Measurements from ENCODE around the gene NEURL1B. TPM values are rescaled to one million over a fixed set of nuclear protein-coding genes. Genes with fewer than 3 reads are reported as not detected.

The NEURL1B gene
- polyA plus RNA-seq, 2 of the 4 experiments (the other 2 are of a cell fraction): 0.89 to 2.1 TPM

- 77% methylated on average over 14 of the region's 14 CpGs for WGBS (ENCODE audit: missing lambda C conversion rate)
- H3K4me3 ChIP-seq: no peak overlapping the region
- DNase-seq (ENCODE audit: low read depth in 1 of 2, low spot score in 1 of 2): no peak
- ATAC-seq: no peak
- no peak for FAIRE-seq
- peaks cover 27% of the 10 kb centered on the region; the same call in 1 of the 3 replicates for H3K9me3 ChIP-seq
- no peaks in the 10 kb centered on the region for H3K4me1 ChIP-seq
- H3K4me2 ChIP-seq: no peak overlapping the region
- TF ChIP-seq NPAS2 (CRISPR knock-in tag; IDR thresholded peaks at IDR 0.05; ENCODE audit: borderline replicate concordance) (no peak), POLR2AphosphoS2 (conservative IDR thresholded peaks at IDR 0.05; ENCODE audit: low read length) (no peak), ZC3H11A (IDR thresholded peaks at IDR 0.05) (no peak)
- ChIA-PET POLR2A (no interaction called here), CTCF (no interaction called here)
- no peak overlapping the region for H3K27ac ChIP-seq
Measured at GRCh38 chr5:172602783-172603231, 38.3 kb upstream of the NEURL1B start.

GRCh38 chr5:172603251-172603806 lies 37.7 kb upstream of the NEURL1B start:
- Histone ChIP-seq H3K4me1 (no peaks in the 10 kb centered on the region), H3K27ac (no peak overlapping the region), H3K9me3 (peaks cover 28% of the 10 kb centered on the region; the same call in 1 of the 3 replicates), H3K4me3 (no peak overlapping the region), H3K4me2 (no peak overlapping the region)
- 75% methylated on average over 17 of the region's 17 CpGs for WGBS (ENCODE audit: missing lambda C conversion rate)
- DNase-seq (ENCODE audit: low read depth in 1 of 2, low spot score in 1 of 2) (no peak), ATAC-seq (no peak), FAIRE-seq (no peak)
- TF ChIP-seq HOXB5 (CRISPR knock-in tag; IDR thresholded peaks at IDR 0.05): no peak
- TF ChIP-seq RFX5 (IDR thresholded peaks at IDR 0.05): no peak
- TF ChIP-seq CBX8 (IDR thresholded peaks at IDR 0.05): no peak
- no peak for TF ChIP-seq TFCP2L1 (CRISPR knock-in tag; IDR thresholded peaks at IDR 0.05)
- TF ChIP-seq TP53 (CRISPR knock-in tag; IDR thresholded peaks at IDR 0.05): no peak
- no peak for TF ChIP-seq ZSCAN20 (CRISPR knock-in tag; IDR thresholded peaks at IDR 0.05)
- no peak for TF ChIP-seq MYC (IDR thresholded peaks at IDR 0.05; ENCODE audit: borderline replicate concordance, low read length)
- no peak for TF ChIP-seq EHF (CRISPR knock-in tag; IDR thresholded peaks at IDR 0.05)
- TF ChIP-seq GATA3 (IDR thresholded peaks at IDR 0.05; ENCODE audit: borderline replicate concordance): no peak
- no peak for TF ChIP-seq REST (IDR thresholded peaks at IDR 0.05)
- no peak for TF ChIP-seq PBX3 (IDR thresholded peaks at IDR 0.05)
- CTCF ChIA-PET: no interaction called here
- POLR2A ChIA-PET: no interaction called here

GRCh38 chr5:172605466-172605865 lies 35.6 kb upstream of the NEURL1B start:
- Histone ChIP-seq H3K27ac (no peak overlapping the region), H3K4me2 (no peak overlapping the region), H3K4me3 (no peak overlapping the region), H3K9me3 (peaks cover 39% of the 10 kb centered on the region; the same call in 2 of the 3 replicates), H3K4me1 (no peaks in the 10 kb centered on the region)
- ATAC-seq (no peak), DNase-seq (ENCODE audit: low read depth in 1 of 2, low spot score in 1 of 2) (no peak), FAIRE-seq (no peak)
- ChIA-PET CTCF (no interaction called here), POLR2A (no interaction called here)
- no peak for TF ChIP-seq FOXS1 (CRISPR knock-in tag; IDR thresholded peaks at IDR 0.05)
- TF ChIP-seq JUN (IDR thresholded peaks at IDR 0.05): no peak
- TF ChIP-seq HES2 (IDR thresholded peaks at IDR 0.05): no peak
- no peak for TF ChIP-seq SMC3 (IDR thresholded peaks at IDR 0.05)
- no peak for TF ChIP-seq HOXB5 (CRISPR knock-in tag; IDR thresholded peaks at IDR 0.05)
- TF ChIP-seq MAZ (IDR thresholded peaks at IDR 0.05; ENCODE audit: borderline replicate concordance, low read depth, low read length): no peak
- no peak for TF ChIP-seq CBX2 (IDR thresholded peaks at IDR 0.05; ENCODE audit: borderline replicate concordance, low read depth)
- TF ChIP-seq CHD4 (IDR thresholded peaks at IDR 0.05; ENCODE audit: borderline replicate concordance): no peak
- no peak for TF ChIP-seq FOSB (CRISPR knock-in tag; IDR thresholded peaks at IDR 0.05)
- TF ChIP-seq ELK1 (IDR thresholded peaks at IDR 0.05; ENCODE audit: low read depth, low read length): no peak
- TF ChIP-seq PBX3 (IDR thresholded peaks at IDR 0.05): no peak
- TF ChIP-seq POLR2AphosphoS2 (conservative IDR thresholded peaks at IDR 0.05; ENCODE audit: low read length): no peak
- TF ChIP-seq HMGXB4 (CRISPR knock-in tag; IDR thresholded peaks at IDR 0.05; ENCODE audit: borderline replicate concordance): no peak
- TF ChIP-seq NFE2L2 (conservative IDR thresholded peaks at IDR 0.05; ENCODE audit: low read length): no peak
- no peak for TF ChIP-seq ZFP36 (IDR thresholded peaks at IDR 0.05; ENCODE audit: borderline replicate concordance, partially characterized antibody)

Data from A549 (cell line).